ENCODE data around the gene NUDT8.

DNA sequence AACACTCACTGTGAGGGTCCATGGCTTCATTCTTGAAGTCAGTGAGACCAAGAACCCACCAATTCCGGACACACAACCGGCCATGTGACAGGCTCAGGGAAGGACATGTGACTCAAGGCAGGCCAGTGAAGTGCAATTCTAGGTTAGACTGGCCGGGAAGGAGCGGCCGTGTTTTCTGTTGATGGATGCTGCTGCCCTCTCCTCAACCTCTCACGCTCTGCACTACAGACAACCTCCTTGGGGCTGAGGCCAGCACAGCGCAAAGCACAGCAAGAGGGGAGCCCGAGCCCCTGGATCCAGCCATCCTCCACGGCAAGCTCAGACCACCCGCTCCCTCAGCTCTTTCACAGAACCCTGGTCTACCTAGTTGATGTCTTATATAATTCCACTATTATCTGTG lies 2.8 kb downstream of the NUDT8 start:
- TF ChIP-seq, protein P1, sequence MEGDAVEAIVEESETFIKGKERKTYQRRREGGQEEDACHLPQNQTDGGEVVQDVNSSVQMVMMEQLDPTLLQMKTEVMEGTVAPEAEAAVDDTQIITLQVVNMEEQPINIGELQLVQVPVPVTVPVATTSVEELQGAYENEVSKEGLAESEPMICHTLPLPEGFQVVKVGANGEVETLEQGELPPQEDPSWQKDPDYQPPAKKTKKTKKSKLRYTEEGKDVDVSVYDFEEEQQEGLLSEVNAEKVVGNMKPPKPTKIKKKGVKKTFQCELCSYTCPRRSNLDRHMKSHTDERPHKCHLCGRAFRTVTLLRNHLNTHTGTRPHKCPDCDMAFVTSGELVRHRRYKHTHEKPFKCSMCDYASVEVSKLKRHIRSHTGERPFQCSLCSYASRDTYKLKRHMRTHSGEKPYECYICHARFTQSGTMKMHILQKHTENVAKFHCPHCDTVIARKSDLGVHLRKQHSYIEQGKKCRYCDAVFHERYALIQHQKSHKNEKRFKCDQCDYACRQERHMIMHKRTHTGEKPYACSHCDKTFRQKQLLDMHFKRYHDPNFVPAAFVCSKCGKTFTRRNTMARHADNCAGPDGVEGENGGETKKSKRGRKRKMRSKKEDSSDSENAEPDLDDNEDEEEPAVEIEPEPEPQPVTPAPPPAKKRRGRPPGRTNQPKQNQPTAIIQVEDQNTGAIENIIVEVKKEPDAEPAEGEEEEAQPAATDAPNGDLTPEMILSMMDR (IDR thresholded peaks at IDR 0.05; ENCODE audit: insufficient read depth, low read depth, low read length): no peak
- no peak for TF ChIP-seq EZH2 (IDR thresholded peaks at IDR 0.05; ENCODE audit: insufficient read depth, low read length)

All from astrocyte (in vitro differentiated cells and primary cell).